Adrenal gland (tissue), 12 donors: ENCODE results near the gene LRCH1. TPM values are rescaled to one million over a fixed set of nuclear protein-coding genes. Genes with fewer than 3 reads are reported as not detected.

ENCODE experiments used
- DNase-seq, 7 donors: peaks; one replicate each; pipeline ENCODE4 v3.0.0-alpha.2; 2019 to 2020
- H3K27ac ChIP-seq, 5 donors: fragments of 200-600 bp; sonication (generic) in 4 of 5; 1 replicate in 3 of 5; 2 replicates in 2 of 5; pipeline versions ENCODE4 v1.5.1 to v1.8.0; 2016 to 2020; ENCODE audit warnings: mild to moderate bottlenecking in 1 of 5
- H3K27me3 ChIP-seq: fragments of 200-600 bp; 2 replicates; pipeline ENCODE4 v1.8.0; 2021
- H3K36me3 ChIP-seq, 2 donors: fragments of 200-600 bp; replicated peaks in 1 of 2; 1 replicate in 1 of 2; 2 replicates in 1 of 2; pipeline versions ENCODE4 v1.5.1 to v1.8.0; 2018 to 2022
- H3K4me1 ChIP-seq, 2 donors: fragments of 200-600 bp; replicated peaks in 1 of 2; 1 replicate in 1 of 2; 2 replicates in 1 of 2; pipeline versions ENCODE4 v1.5.1 to v1.8.0; 2018 to 2021
- H3K4me3 ChIP-seq, 4 donors: fragments of 200-600 bp; sonication (generic) in 3 of 4; one replicate each; pipeline ENCODE4 v1.5.1; 2016 to 2018
- H3K9me3 ChIP-seq, 3 donors: fragments of 200-600 bp; sonication (generic) in 1 of 3; replicated peaks in 1 of 3; 1 replicate in 2 of 3; 2 replicates in 1 of 3; pipeline versions ENCODE4 v1.5.1 to v1.8.0; 2016 to 2021
- CTCF ChIP-seq, 6 experiments: fragments of 450-650 bp in 4 of 6; fragments of 200-600 bp in 2 of 6; sonication (generic) in 1 of 6; IDR thresholded peaks; 1 replicate in 5 of 6; 2 replicates in 1 of 6; pipeline versions ENCODE4 v1.5.1 to v1.8.0; 2016 to 2021; ENCODE audit warnings: antibody characterized with exemption in 6 of 6, mild to moderate bottlenecking in 2 of 6, moderate library complexity in 1 of 6
- POLR2A ChIP-seq, 2 donors: fragments of 450-650 bp; IDR thresholded peaks; one replicate each; pipeline ENCODE4 v1.6.1; 2017; ENCODE audit warnings: antibody characterized with exemption in 2 of 2, mild to moderate bottlenecking in 2 of 2, moderate library complexity in 1 of 2
- WGBS, 4 donors: extraction: QIAGEN DNeasy Blood & Tissue Kit in 2 of 4; methylation state at CpG; one replicate each; pipeline versions ENCODE4 v1.1.5 to v1.1.7; 2013 to 2017; 5-methylcytosine and 5-hydroxymethylcytosine counted together
- intact Hi-C, 2 donors: fragments of 100-400 bp; cut with DNase I; formaldehyde crosslinking; loops; one replicate each; pipeline versions ENCODE4 v1.14.1 to v1.15.0; 2022 to 2023
- polyA plus RNA-seq, 3 donors: library from polyadenylated mRNA; stranded (reverse); fragments of 200-250 nt in 2 of 3; fragments of 350-450 nt in 1 of 3; fragmentation: Illumina TruSeq in 1 of 3; extraction: RNeasy Lipid Tissue Mini Kit (QIAGEN cat#74804) in 1 of 3; gene quantifications; one replicate each; pipeline ENCODE4 v1.2.3, GENCODE V29; 2013 to 2014
- total RNA-seq, 9 donors: library from RNA; depleted of rRNA in 4 of 9; stranded (reverse); fragments of >200 nt in 4 of 9; fragments of 120-200 nt in 1 of 9; fragmentation: NEBNext Ultra II Directional in 1 of 9; extraction: Animal tissue kit (Norgen Biotek cat#: 25700) in 1 of 9; gene quantifications; one replicate each; pipeline versions ENCODE4 v1.1.0 to v1.2.4, GENCODE V29; 2013 to 2023
- donor health status: healthy with polysubstance abuse.
- donor health status: Bipolar disorder and iron deficiency.
- donor health status: DM: yes; HTN: yes; CAD: no.
- donor health status: DM: no; HTN: no; CAD: no.
- donor health status: DM: no; HTN: no; CAD: no.
- donor health status: DM: yes; HTN: yes; CAD: no.

Gene LRCH1
- total and polyA plus RNA-seq, 12 donors = 2.8 to 13.6 (median 8.4) TPM

GRCh38 chr13:46604226-46604990 is 51.4 kb downstream of the LRCH1 start:
- WGBS, 4 donors = 90 to 93% (median 91%) methylated on average over 5 of the region's 5 CpGs
- H3K27ac ChIP-seq = no peak overlapping the region
- no peaks in the 10 kb centered on the region for H3K27me3 ChIP-seq
- TF ChIP-seq CTCF (IDR thresholded peaks at IDR 0.05) (no peak), POLR2A (IDR thresholded peaks at IDR 0.05) (no peak)
- no peak for DNase-seq
- intact Hi-C loops = loop anchor here in 1 of 2 donors (10.0 kb wide), 1 partner anchor 50 kb away; the partner anchor contains the start of gene LRCH1
- peaks cover 4 to 54% of the 10 kb centered on the region in 2 donors for H3K4me1 ChIP-seq
- H3K9me3 ChIP-seq = no peaks in the 10 kb centered on the region
- no peaks in the 10 kb centered on the region for H3K36me3 ChIP-seq
- H3K4me3 ChIP-seq = no peak overlapping the region

GRCh38 chr13:46605076-46605824 is 52.3 kb downstream of the LRCH1 start:
- WGBS, 4 donors = 54 to 70% (median 67%) methylated on average over 4 of the region's 4 CpGs

GRCh38 chr13:46605825-46606554 is 53.0 kb downstream of the LRCH1 start:
- no peaks in the 10 kb centered on the region for H3K9me3 ChIP-seq
- peaks cover 4 to 50% of the 10 kb centered on the region in 2 donors for H3K4me1 ChIP-seq
- TF ChIP-seq POLR2A (IDR thresholded peaks at IDR 0.05) (no peak), CTCF (IDR thresholded peaks at IDR 0.05) (no peak)
- H3K4me3 ChIP-seq = no peak overlapping the region
- WGBS, 4 donors = 63 to 75% (median 68%) methylated on average over 3 of the region's 3 CpGs
- H3K27me3 ChIP-seq = no peaks in the 10 kb centered on the region
- intact Hi-C loops = loop anchor here in 1 of 2 donors (10.0 kb wide), 1 partner anchor 51 kb away; the partner anchor contains the start of gene LRCH1
- H3K36me3 ChIP-seq = no peaks in the 10 kb centered on the region
- DNase-seq = no peak
- H3K27ac ChIP-seq = peak overlapping the region in 1 of 5 donors; percentile 13

More at GRCh38 chr13:46605076-46605824, 52.3 kb downstream of the LRCH1 start:
- peaks cover 4 to 54% of the 10 kb centered on the region in 2 donors for H3K4me1 ChIP-seq
- DNase-seq = peak in 1 of 7 donors; percentile 7
- H3K27me3 ChIP-seq = no peaks in the 10 kb centered on the region
- intact Hi-C loops = loop anchor here in 1 of 2 donors (10.0 kb wide), 1 partner anchor 50 kb away; the partner anchor contains the start of gene LRCH1
- no peaks in the 10 kb centered on the region for H3K36me3 ChIP-seq
- H3K4me3 ChIP-seq = no peak overlapping the region
- H3K9me3 ChIP-seq = no peaks in the 10 kb centered on the region
- H3K27ac ChIP-seq = no peak overlapping the region
- TF ChIP-seq CTCF (IDR thresholded peaks at IDR 0.05) (no peak), POLR2A (IDR thresholded peaks at IDR 0.05) (no peak)
